ENCODE results near the gene YAE1. TPM values are rescaled to one million over a fixed set of nuclear protein-coding genes. Genes with fewer than 3 reads are reported as not detected.

YAE1 gene
- total RNA-seq (33.9 and 36.3 TPM in 2 replicates), polyA plus RNA-seq (23.8 and 29.6 TPM in 2 replicates)

- Histone ChIP-seq H3K9me3 (ENCODE audit: low read depth) (no peaks in the 10 kb centered on the region), H3K79me2 (peaks cover 25% of the 10 kb centered on the region), H3K9me2 (replicated peaks; ENCODE audit: insufficient read depth) (no peaks in the 10 kb centered on the region), H4K20me1 (ENCODE audit: insufficient read depth, poor library complexity, severe bottlenecking) (no peaks in the 10 kb centered on the region), H3K4me3 (peak within 1 kb of the TSS; percentile 71), H3K4me1 (ENCODE audit: insufficient read depth) (peaks cover 8% of the 10 kb centered on the region), H2AFZ (peak within 1 kb of the TSS; percentile 92), H3K27ac (peak within 1 kb of the TSS; percentile 87), H3K27me3 (no peaks in the 10 kb centered on the region), H3K36me3 (replicated peaks; ENCODE audit: insufficient read depth, low read depth) (no peaks in the 10 kb centered on the region), H3K4me2 (peak within 1 kb of the TSS; percentile 78)
- WGBS (ENCODE audit: low lambda C conversion rate, missing lambda C conversion rate): under 1% methylated on average over 64 of the region's 64 CpGs
- TF ChIP-seq CTCF (IDR thresholded peaks at IDR 0.05; ENCODE audit: poor library complexity) (no peak), EZH2 (IDR thresholded peaks at IDR 0.05; ENCODE audit: borderline replicate concordance) (no peak), EZH2phosphoT487 (IDR thresholded peaks at IDR 0.05; ENCODE audit: low read depth, severe bottlenecking, unreplicated experiment) (no peak)
- peak; percentile 86 for DNase-seq (ENCODE audit: low spot score)
These were observed at the start of gene YAE1 for GRCh38 chr7:39566023-39566921. TSS of gene YAE1 (plus strand) at chr7:39566404. CDS start at chr7:39566419, 15 bp downstream.

GRCh38 chr7:39516498-39516897, 49.7 kb upstream of the YAE1 start:
- Histone ChIP-seq H3K9me3 (ENCODE audit: low read depth) (no peaks in the 10 kb centered on the region), H3K4me2 (no peak overlapping the region), H3K9me2 (replicated peaks; ENCODE audit: insufficient read depth) (no peaks in the 10 kb centered on the region), H3K27ac (no peak overlapping the region), H3K27me3 (no peaks in the 10 kb centered on the region), H3K36me3 (replicated peaks; ENCODE audit: insufficient read depth, low read depth) (no peaks in the 10 kb centered on the region), H3K4me3 (no peak overlapping the region), H3K4me1 (ENCODE audit: insufficient read depth) (no peaks in the 10 kb centered on the region), H4K20me1 (ENCODE audit: insufficient read depth, poor library complexity, severe bottlenecking) (no peaks in the 10 kb centered on the region), H2AFZ (no peak overlapping the region), H3K79me2 (no peaks in the 10 kb centered on the region)
- DNase-seq (ENCODE audit: low spot score): no peak
- WGBS (ENCODE audit: low lambda C conversion rate, missing lambda C conversion rate): 89% methylated on average over 7 of the region's 7 CpGs
- TF ChIP-seq EZH2phosphoT487 (IDR thresholded peaks at IDR 0.05; ENCODE audit: low read depth, severe bottlenecking, unreplicated experiment): no peak
- no peak for TF ChIP-seq EZH2 (IDR thresholded peaks at IDR 0.05; ENCODE audit: borderline replicate concordance)
- TF ChIP-seq CTCF (IDR thresholded peaks at IDR 0.05; ENCODE audit: poor library complexity): no peak

- no peaks in the 10 kb centered on the region for H3K9me3 ChIP-seq (ENCODE audit: low read depth)
- no peaks in the 10 kb centered on the region for H3K27me3 ChIP-seq
- no peaks in the 10 kb centered on the region for H3K9me2 ChIP-seq (replicated peaks; ENCODE audit: insufficient read depth)
- no peak for TF ChIP-seq EZH2phosphoT487 (IDR thresholded peaks at IDR 0.05; ENCODE audit: low read depth, severe bottlenecking, unreplicated experiment)
- TF ChIP-seq CTCF (IDR thresholded peaks at IDR 0.05; ENCODE audit: poor library complexity): no peak
- no peak for TF ChIP-seq EZH2 (IDR thresholded peaks at IDR 0.05; ENCODE audit: borderline replicate concordance)
- no peak overlapping the region for H3K4me2 ChIP-seq
- no peaks in the 10 kb centered on the region for H4K20me1 ChIP-seq (ENCODE audit: insufficient read depth, poor library complexity, severe bottlenecking)
- H3K4me3 ChIP-seq: no peak overlapping the region
- no peak for DNase-seq (ENCODE audit: low spot score)
- no peaks in the 10 kb centered on the region for H3K79me2 ChIP-seq
- 72% methylated on average over 3 of the region's 3 CpGs for WGBS (ENCODE audit: low lambda C conversion rate, missing lambda C conversion rate)
- H2AFZ ChIP-seq: no peak overlapping the region
- no peaks in the 10 kb centered on the region for H3K4me1 ChIP-seq (ENCODE audit: insufficient read depth)
- no peaks in the 10 kb centered on the region for H3K36me3 ChIP-seq (replicated peaks; ENCODE audit: insufficient read depth, low read depth)
- no peak overlapping the region for H3K27ac ChIP-seq
These were observed 49.0 kb upstream of the YAE1 start for GRCh38 chr7:39517240-39517639.
